CD14-positive monocyte (primary cell): Measurements from ENCODE around the gene RPGRIP1. TPM values are rescaled to one million over a fixed set of nuclear protein-coding genes. Genes with fewer than 3 reads are reported as not detected.
A peak's percentile ranks its signal among the peaks of the same experiment; 100 is the strongest.

ENCODE experiments used
- DNase-seq, 3 donors: peaks; one replicate each; pipeline ENCODE4 v3.0.0-alpha.2; 2011 to 2022
- H2AFZ ChIP-seq: 2 replicates; pipeline ENCODE4 v1.6.0; 2012; ENCODE audit warnings: mild to moderate bottlenecking, low read depth, low read length, inconsistent platforms; ENCODE audit not compliant: insufficient read depth, poor library complexity, severe bottlenecking
- H3K27ac ChIP-seq, 2 donors: 1 replicate in 1 of 2; 2 replicates in 1 of 2; pipeline ENCODE4 v1.5.1; 2012 to 2013; ENCODE audit warnings: low read length in 2 of 2, control low read depth in 1 of 2, inconsistent platforms in 1 of 2, low read depth in 1 of 2, mild to moderate bottlenecking in 1 of 2
- H3K27me3 ChIP-seq, 2 donors: one replicate each; pipeline versions ENCODE4 v1.6.0 to v1.6.1; 2011 to 2013; ENCODE audit warnings: low read length in 2 of 2; ENCODE audit not compliant: control insufficient read depth in 2 of 2, insufficient read depth in 2 of 2
- H3K36me3 ChIP-seq, 2 donors: replicated peaks in 1 of 2; 1 replicate in 1 of 2; 2 replicates in 1 of 2; pipeline versions ENCODE4 v1.5.1 to v1.6.1; 2012 to 2013; ENCODE audit warnings: low read length in 2 of 2, control low read depth in 1 of 2, inconsistent platforms in 1 of 2, mild to moderate bottlenecking in 1 of 2; ENCODE audit not compliant: insufficient read depth in 2 of 2, control insufficient read depth in 1 of 2
- H3K4me1 ChIP-seq, 2 donors: 1 replicate in 1 of 2; 2 replicates in 1 of 2; pipeline versions ENCODE4 v1.5.1 to v1.6.1; 2012 to 2013; ENCODE audit warnings: low read length in 2 of 2, control low read depth in 1 of 2, inconsistent platforms in 1 of 2, mild to moderate bottlenecking in 1 of 2, moderate library complexity in 1 of 2; ENCODE audit not compliant: insufficient read depth in 2 of 2, control insufficient read depth in 1 of 2
- H3K4me2 ChIP-seq: replicated peaks from 2 replicates; pipeline ENCODE3; 2012; ENCODE audit warnings: low read length, moderate library complexity, mild to moderate bottlenecking; ENCODE audit not compliant: poor library complexity, severe bottlenecking; ENCODE audit errors: extremely low read depth
- H3K4me3 ChIP-seq, 3 experiments: fragments of 200-600 bp in 1 of 3; sonication (generic) in 1 of 3; replicated peaks in 1 of 3; 1 replicate in 2 of 3; 2 replicates in 1 of 3; pipeline ENCODE4 v1.5.1; 2011 to 2013; ENCODE audit warnings: low read length in 3 of 3, mild to moderate bottlenecking in 3 of 3, control low read depth in 2 of 3, low read depth in 2 of 3, inconsistent platforms in 1 of 3, moderate library complexity in 1 of 3
- H3K79me2 ChIP-seq: 2 replicates; pipeline ENCODE4 v1.6.0; 2012; ENCODE audit warnings: mild to moderate bottlenecking, control low read depth, inconsistent platforms, low read length, moderate library complexity; ENCODE audit not compliant: insufficient read depth
- H3K9ac ChIP-seq: 2 replicates; pipeline ENCODE4 v1.6.0; 2017; ENCODE audit warnings: low read length, mild to moderate bottlenecking; ENCODE audit not compliant: insufficient read depth, poor library complexity, severe bottlenecking
- H3K9me3 ChIP-seq, 2 donors: replicated peaks in 1 of 2; 1 replicate in 1 of 2; 2 replicates in 1 of 2; pipeline versions ENCODE4 v1.5.1 to v1.6.1; 2012 to 2013; ENCODE audit warnings: low read length in 2 of 2, control low read depth in 1 of 2; ENCODE audit not compliant: control insufficient read depth in 1 of 2, insufficient read depth in 1 of 2
- H4K20me1 ChIP-seq: 2 replicates; pipeline ENCODE4 v1.6.0; 2012; ENCODE audit warnings: mild to moderate bottlenecking, low read length, control low read depth, moderate library complexity; ENCODE audit not compliant: insufficient read depth
- H3K27ac Mint-ChIP-seq, 7 donors: one replicate each; pipeline ENCODE4 v1.8.0; 2020; ENCODE audit warnings: mild to moderate bottlenecking in 7 of 7, mixed read lengths in 7 of 7, moderate library complexity in 6 of 7, inconsistent platforms in 2 of 7
- H3K27me3 Mint-ChIP-seq, 3 donors: one replicate each; pipeline ENCODE4 v1.8.0; 2021 to 2022; ENCODE audit warnings: low read depth in 3 of 3, mild to moderate bottlenecking in 3 of 3, mixed read lengths in 3 of 3, moderate library complexity in 3 of 3, inconsistent platforms in 1 of 3
- H3K36me3 Mint-ChIP-seq, 2 donors: one replicate each; pipeline ENCODE4 v1.8.0; 2020; ENCODE audit warnings: mixed read lengths in 2 of 2, inconsistent platforms in 1 of 2, mild to moderate bottlenecking in 1 of 2
- H3K4me1 Mint-ChIP-seq: one replicate; pipeline ENCODE4 v1.8.0; 2020; ENCODE audit warnings: mild to moderate bottlenecking, mixed read lengths
- H3K4me3 Mint-ChIP-seq, 2 donors: one replicate each; pipeline ENCODE4 v1.8.0; 2020; ENCODE audit warnings: mild to moderate bottlenecking in 2 of 2, mixed read lengths in 2 of 2, moderate library complexity in 1 of 2
- H3K9me3 Mint-ChIP-seq, 7 donors: one replicate each; pipeline ENCODE4 v1.8.0; 2020 to 2022; ENCODE audit warnings: mixed read lengths in 7 of 7, mild to moderate bottlenecking in 6 of 7, moderate library complexity in 6 of 7, inconsistent platforms in 2 of 7
- CTCF ChIP-seq: fragments of 200-600 bp; IDR thresholded peaks from one replicate; pipeline ENCODE4 v1.8.0; 2022; ENCODE audit warnings: antibody characterized with exemption, mild to moderate bottlenecking
- WGBS: methylation state at CpG from one replicate; pipeline ENCODE4 v1.1.5; 2013; ENCODE audit warnings: missing lambda C conversion rate; ENCODE audit not compliant: insufficient coverage; 5-methylcytosine and 5-hydroxymethylcytosine counted together
- intact Hi-C, 2 donors: fragments of 100-400 bp; cut with micrococcal nuclease; formaldehyde crosslinking; loops; one replicate each; pipeline versions ENCODE4 v1.15.0 to v1.15.1; 2023
- polyA plus RNA-seq, 3 donors: library from polyadenylated mRNA; depleted of rRNA in 1 of 3; unstranded in 2 of 3; stranded (reverse) in 1 of 3; fragments of 300-500 nt in 2 of 3; fragments of >200 nt in 1 of 3; fragmentation: Illumina TruSeq in 2 of 3; gene quantifications; 1 replicate in 2 of 3; 2 replicates in 1 of 3; pipeline ENCODE4 v1.2.3, GENCODE V29; 2012 to 2021

The RPGRIP1 gene
- polyA plus RNA-seq, 3 donors = 4.7 to 10.4 (median 7.4) TPM

DNA sequence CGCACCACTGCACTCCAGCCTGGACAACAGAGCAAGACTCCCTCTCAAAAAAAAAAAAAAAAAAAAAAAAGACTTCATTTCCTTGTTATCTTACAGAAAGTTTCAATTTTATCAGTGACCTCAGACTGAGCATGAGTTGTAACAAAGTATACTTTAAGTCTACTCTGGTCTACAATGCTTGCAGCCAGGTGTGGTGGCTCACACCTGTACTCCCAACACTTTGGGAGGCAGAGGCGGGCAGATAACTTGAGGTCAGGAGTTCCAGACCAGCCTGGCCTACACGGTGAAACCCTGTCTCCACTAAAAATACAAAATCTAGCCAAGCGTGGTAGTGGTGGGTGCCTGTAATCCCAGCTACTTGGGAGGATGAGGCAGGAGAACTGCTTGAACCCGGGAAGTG is 28.7 kb upstream of the RPGRIP1 start:
- no peak overlapping the region for H3K9ac ChIP-seq
- H3K4me1 ChIP-seq = peaks cover 0 to 4% of the 10 kb centered on the region in 2 donors
- H3K4me2 ChIP-seq = no peak overlapping the region
- H3K27me3 ChIP-seq = no peaks in the 10 kb centered on the region
- TF ChIP-seq CTCF = no peak
- H4K20me1 ChIP-seq = peaks cover 100% of the 10 kb centered on the region
- Mint-ChIP-seq H3K4me1 (peaks cover 21% of the 10 kb centered on the region), H3K9me3 (no peaks in the 10 kb centered on the region), H3K27me3 (no peaks in the 10 kb centered on the region), H3K27ac (peak overlapping the region in 1 of 7 donors; percentile 52), H3K4me3 (no peak overlapping the region), H3K36me3 (peaks cover 59 to 89% of the 10 kb centered on the region in 2 donors)
- H3K79me2 ChIP-seq = peaks cover 100% of the 10 kb centered on the region
- no peak overlapping the region for H2AFZ ChIP-seq
- no peaks in the 10 kb centered on the region for H3K9me3 ChIP-seq
- H3K27ac ChIP-seq = no peak overlapping the region
- peaks cover 69 to 95% of the 10 kb centered on the region in 2 donors for H3K36me3 ChIP-seq
- WGBS = no CpG with 5 or more reads among the region's 5 CpGs
- no peak for DNase-seq
- H3K4me3 ChIP-seq = no peak overlapping the region
- intact Hi-C loops = no loop called here

- Histone ChIP-seq H3K9ac (no peak overlapping the region), H4K20me1 (peaks cover 100% of the 10 kb centered on the region), H3K27ac (no peak overlapping the region), H3K4me3 (no peak overlapping the region), H3K9me3 (no peaks in the 10 kb centered on the region), H3K4me1 (peaks cover 4% of the 10 kb centered on the region in 2 donors), H3K4me2 (no peak overlapping the region), H2AFZ (no peak overlapping the region), H3K36me3 (peaks cover 72 to 96% of the 10 kb centered on the region in 2 donors), H3K27me3 (no peaks in the 10 kb centered on the region), H3K79me2 (peaks cover 100% of the 10 kb centered on the region)
- no peak overlapping the region for H3K4me3 Mint-ChIP-seq
- H3K27ac Mint-ChIP-seq = peak overlapping the region in 2 of 7 donors; percentile 46 to 88
- no peaks in the 10 kb centered on the region for H3K9me3 Mint-ChIP-seq
- TF ChIP-seq CTCF = no peak
- peaks cover 59 to 92% of the 10 kb centered on the region in 2 donors for H3K36me3 Mint-ChIP-seq
- H3K4me1 Mint-ChIP-seq = peaks cover 22% of the 10 kb centered on the region
- no CpG with 5 or more reads among the region's 2 CpGs for WGBS
- intact Hi-C loops = no loop called here
- no peaks in the 10 kb centered on the region for H3K27me3 Mint-ChIP-seq
- no peak for DNase-seq
These were observed 27.7 kb upstream of the RPGRIP1 start for GRCh38 chr14:21252149-21252548.
